GM19240 (cell line): ENCODE results near the gene SLC6A18.
"Not testable (repeated sequence)": the region's sequence is repeated elsewhere in the genome, so short reads cannot be mapped to it uniquely, and the experiment has no call there.

ENCODE experiments used
- DNase-seq: peaks from one replicate; pipeline ENCODE4 v3.0.0; 2011; ENCODE audit warnings: low spot score; ENCODE audit not compliant: insufficient read length

Gene SLC6A18

DNA sequence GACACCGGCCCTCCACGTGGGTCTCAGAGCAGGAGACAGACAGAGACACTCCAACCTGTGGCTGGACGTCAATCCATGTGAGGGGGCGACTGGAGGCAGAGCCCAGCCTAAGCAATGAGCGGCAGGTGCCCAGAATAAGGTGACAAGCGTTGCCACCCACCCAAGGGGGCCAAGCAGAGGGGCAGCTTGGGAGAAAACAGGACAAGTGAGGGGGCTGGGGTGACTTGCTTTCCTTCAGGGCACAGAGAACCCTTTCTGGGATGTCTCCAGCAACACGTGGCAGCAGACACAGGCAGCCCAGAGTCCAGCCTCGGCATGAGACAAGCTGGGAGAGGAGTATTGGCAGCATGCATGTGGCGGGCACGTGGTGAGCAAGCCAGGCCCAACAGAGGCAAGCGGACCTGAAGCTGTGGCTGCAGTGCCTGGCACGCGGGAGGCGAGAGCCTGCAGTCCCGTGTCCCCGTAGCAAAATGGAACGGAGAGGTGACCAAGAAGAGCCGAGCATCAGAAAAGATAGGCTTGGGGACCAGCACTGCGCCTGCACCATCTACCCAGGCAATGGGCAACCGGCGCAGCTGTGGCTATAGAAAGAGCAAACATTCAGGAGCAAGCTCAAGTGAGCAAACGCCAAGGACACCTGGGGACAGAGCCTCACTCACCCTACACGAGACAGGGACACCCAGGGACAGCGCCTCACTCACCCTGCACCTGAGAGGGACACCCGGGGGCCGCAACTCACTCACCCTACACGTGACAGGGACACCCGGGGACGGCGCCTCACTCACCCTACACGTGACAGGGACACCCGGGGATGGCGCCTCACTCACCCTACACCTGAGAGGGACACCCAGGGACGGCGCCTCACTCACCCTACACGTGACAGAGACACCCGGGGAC is 63.5 kb downstream of the SLC6A18 start:
- DNase-seq, result no peak

DNA sequence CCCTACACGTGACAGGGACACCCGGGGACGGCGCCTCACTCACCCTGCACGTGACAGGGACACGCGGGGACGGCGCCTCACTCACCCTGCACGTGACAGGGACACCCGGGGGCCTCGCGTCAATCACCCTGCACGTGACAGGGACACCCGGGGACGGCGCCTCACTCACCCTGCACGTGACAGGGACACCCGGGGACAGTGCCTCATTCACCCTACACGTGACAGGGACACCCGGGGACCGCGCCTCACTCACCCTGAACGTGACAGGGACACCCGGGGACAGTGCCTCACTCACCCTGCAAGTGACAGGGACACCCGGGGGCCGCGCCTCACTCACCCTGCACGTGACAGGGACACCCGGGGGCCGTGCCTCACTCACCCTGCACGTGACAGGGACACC is 64.4 kb downstream of the SLC6A18 start:
- not testable (repeated sequence) for DNase-seq

GRCh38 chr5:1290956-1291355 is 65.8 kb downstream of the SLC6A18 start:
- DNase-seq, result not testable (repeated sequence)

DNA sequence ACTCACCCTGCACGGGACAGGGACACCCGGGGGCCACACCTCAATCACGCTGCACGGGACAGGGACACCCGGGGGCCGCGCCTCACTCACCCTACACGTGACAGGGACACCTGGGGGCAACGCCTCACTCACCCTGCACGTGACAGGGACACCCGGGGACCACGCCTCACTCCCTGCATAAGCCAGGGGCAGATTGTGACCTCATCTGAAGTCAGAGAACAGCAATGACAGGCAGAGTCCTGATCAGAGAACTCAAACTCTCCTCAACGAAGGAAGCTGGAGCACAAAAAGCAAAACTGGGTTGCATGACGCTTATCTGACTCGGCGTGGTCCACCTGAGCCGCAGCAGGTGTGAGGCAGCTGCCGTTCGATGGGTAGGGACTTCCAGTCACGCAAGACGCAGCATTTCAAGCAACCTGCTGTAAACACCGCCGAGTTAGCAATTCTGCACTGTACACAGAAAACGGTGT is 66.5 kb downstream of the SLC6A18 start:
- DNase-seq, result no peak

- DNase-seq, result no peak
Observed at GRCh38 chr5:1292139-1292538, 67.0 kb downstream of the SLC6A18 start.

GRCh38 chr5:1292846-1293415 is 67.8 kb downstream of the SLC6A18 start:
- no peak for DNase-seq

DNA sequence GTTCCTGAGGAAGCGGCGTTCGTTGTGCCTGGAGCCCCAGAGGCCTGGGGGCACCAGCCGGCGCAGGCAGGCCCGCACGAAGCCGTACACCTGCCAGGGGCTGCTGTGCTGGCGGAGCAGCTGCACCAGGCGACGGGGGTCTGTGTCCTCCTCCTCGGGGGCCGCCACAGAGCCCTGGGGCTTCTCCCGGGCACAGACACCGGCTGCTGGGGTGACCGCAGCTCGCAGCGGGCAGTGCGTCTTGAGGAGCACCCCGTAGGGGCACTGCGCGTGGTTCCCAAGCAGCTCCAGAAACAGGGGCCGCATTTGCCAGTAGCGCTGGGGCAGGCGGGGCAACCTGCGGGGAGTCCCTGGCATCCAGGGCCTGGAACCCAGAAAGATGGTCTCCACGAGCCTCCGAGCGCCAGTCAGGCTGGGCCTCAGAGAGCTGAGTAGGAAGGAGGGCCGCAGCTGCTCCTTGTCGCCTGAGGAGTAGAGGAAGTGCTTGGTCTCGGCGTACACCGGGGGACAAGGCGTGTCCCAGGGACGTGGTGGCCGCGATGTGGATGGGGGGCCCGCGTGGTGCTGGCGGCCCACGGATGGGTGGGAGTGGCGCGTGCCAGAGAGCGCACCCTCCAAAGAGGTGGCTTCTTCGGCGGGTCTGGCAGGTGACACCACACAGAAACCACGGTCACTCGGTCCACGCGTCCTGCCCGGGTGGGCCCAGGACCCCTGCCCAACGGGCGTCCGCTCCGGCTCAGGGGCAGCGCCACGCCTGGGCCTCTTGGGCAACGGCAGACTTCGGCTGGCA is 68.4 kb downstream of the SLC6A18 start:
- no peak for DNase-seq

DNA sequence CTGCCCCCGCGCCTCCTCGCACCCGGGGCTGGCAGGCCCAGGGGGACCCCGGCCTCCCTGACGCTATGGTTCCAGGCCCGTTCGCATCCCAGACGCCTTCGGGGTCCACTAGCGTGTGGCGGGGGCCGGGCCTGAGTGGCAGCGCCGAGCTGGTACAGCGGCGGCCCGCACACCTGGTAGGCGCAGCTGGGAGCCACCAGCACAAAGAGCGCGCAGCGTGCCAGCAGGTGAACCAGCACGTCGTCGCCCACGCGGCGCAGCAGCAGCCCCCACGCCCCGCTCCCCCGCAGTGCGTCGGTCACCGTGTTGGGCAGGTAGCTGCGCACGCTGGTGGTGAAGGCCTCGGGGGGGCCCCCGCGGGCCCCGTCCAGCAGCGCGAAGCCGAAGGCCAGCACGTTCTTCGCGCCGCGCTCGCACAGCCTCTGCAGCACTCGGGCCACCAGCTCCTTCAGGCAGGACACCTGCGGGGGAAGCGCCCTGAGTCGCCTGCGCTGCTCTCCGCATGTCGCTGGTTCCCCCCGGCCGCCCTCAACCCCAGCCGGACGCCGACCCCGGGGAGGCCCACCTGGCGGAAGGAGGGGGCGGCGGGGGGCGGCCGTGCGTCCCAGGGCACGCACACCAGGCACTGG is 69.1 kb downstream of the SLC6A18 start:
- no peak for DNase-seq

DNA sequence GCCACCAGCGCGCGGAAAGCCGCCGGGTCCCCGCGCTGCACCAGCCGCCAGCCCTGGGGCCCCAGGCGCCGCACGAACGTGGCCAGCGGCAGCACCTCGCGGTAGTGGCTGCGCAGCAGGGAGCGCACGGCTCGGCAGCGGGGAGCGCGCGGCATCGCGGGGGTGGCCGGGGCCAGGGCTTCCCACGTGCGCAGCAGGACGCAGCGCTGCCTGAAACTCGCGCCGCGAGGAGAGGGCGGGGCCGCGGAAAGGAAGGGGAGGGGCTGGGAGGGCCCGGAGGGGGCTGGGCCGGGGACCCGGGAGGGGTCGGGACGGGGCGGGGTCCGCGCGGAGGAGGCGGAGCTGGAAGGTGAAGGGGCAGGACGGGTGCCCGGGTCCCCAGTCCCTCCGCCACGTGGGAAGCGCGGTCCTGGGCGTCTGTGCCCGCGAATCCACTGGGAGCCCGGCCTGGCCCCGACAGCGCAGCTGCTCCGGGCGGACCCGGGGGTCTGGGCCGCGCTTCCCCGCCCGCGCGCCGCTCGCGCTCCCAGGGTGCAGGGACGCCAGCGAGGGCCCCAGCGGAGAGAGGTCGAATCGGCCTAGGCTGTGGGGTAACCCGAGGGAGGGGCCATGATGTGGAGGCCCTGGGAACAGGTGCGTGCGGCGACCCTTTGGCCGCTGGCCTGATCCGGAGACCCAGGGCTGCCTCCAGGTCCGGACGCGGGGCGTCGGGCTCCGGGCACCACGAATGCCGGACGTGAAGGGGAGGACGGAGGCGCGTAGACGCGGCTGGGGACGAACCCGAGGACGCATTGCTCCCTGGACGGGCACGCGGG is 69.9 kb downstream of the SLC6A18 start, which contains the start of gene TERT:
Gene TERT (minus strand): TSS at position 234 of the 815 bp plus-strand sequence. CDS start 79 bp downstream, at position 155.
- DNase-seq, result no peak

- no peak for DNase-seq
Observed at GRCh38 chr5:1295650-1296037, 70.5 kb downstream of the SLC6A18 start.
